PFSK-1 (cell line): ENCODE data around the gene PCDHB5.

Experiments
- FOXP2 ChIP-seq: optimal IDR thresholded peaks from 2 replicates; pipeline ENCODE3; 2011; ENCODE audit warnings: borderline replicate concordance, control low read depth, inconsistent platforms; ENCODE audit not compliant: insufficient read depth; ENCODE audit errors: extremely low read length, extremely low read depth
- POLR2AphosphoS5 ChIP-seq: IDR thresholded peaks from 2 replicates; pipeline ENCODE4 v1.6.1; 2012; ENCODE audit warnings: low read depth, mild to moderate bottlenecking, control low read depth, low read length, moderate library complexity
- SIN3A ChIP-seq: IDR thresholded peaks from 2 replicates; pipeline ENCODE4 v1.6.1; 2012; ENCODE audit warnings: mild to moderate bottlenecking, low read length, moderate library complexity, borderline replicate concordance; ENCODE audit not compliant: insufficient read depth
- TAF1 ChIP-seq: IDR thresholded peaks from 2 replicates; pipeline ENCODE4 v1.6.1; 2012; ENCODE audit warnings: low read length, control low read depth, borderline replicate concordance; ENCODE audit not compliant: insufficient read depth
- TF ChIP-seq, protein P1 (sequence below), 2 experiments: IDR thresholded peaks; 2 replicates each; pipeline versions ENCODE4 v1.6.1 to v1.8.0; 2011 to 2012; ENCODE audit warnings: low read depth in 2 of 2, low read length in 2 of 2, control low read depth in 1 of 2, inconsistent platforms in 1 of 2, mild to moderate bottlenecking in 1 of 2, moderate library complexity in 1 of 2; ENCODE audit not compliant: insufficient read depth in 1 of 2

The PCDHB5 gene

GRCh38 chr5:141182248-141182647 is 47.2 kb downstream of the PCDHB5 start, which contains the start of gene PCDHB16:
Gene PCDHB16 (plus strand): TSS chr5:141182387. CDS start chr5:141182560, 173 bp downstream.
- TF ChIP-seq FOXP2: no peak
- no peak for TF ChIP-seq TAF1
- no peak for TF ChIP-seq SIN3A
- no peak for TF ChIP-seq POLR2AphosphoS5
- TF ChIP-seq, protein P1, sequence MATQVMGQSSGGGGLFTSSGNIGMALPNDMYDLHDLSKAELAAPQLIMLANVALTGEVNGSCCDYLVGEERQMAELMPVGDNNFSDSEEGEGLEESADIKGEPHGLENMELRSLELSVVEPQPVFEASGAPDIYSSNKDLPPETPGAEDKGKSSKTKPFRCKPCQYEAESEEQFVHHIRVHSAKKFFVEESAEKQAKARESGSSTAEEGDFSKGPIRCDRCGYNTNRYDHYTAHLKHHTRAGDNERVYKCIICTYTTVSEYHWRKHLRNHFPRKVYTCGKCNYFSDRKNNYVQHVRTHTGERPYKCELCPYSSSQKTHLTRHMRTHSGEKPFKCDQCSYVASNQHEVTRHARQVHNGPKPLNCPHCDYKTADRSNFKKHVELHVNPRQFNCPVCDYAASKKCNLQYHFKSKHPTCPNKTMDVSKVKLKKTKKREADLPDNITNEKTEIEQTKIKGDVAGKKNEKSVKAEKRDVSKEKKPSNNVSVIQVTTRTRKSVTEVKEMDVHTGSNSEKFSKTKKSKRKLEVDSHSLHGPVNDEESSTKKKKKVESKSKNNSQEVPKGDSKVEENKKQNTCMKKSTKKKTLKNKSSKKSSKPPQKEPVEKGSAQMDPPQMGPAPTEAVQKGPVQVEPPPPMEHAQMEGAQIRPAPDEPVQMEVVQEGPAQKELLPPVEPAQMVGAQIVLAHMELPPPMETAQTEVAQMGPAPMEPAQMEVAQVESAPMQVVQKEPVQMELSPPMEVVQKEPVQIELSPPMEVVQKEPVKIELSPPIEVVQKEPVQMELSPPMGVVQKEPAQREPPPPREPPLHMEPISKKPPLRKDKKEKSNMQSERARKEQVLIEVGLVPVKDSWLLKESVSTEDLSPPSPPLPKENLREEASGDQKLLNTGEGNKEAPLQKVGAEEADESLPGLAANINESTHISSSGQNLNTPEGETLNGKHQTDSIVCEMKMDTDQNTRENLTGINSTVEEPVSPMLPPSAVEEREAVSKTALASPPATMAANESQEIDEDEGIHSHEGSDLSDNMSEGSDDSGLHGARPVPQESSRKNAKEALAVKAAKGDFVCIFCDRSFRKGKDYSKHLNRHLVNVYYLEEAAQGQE (IDR thresholded peaks at IDR 0.05; ENCODE audit: insufficient read depth in 1 of 2, low read depth in 2 of 2, low read length in 2 of 2): no peak

GRCh38 chr5:141186897-141187512 is 52.0 kb downstream of the PCDHB5 start, which contains the start of gene PCDHB9:
Gene PCDHB9 (plus strand): TSS chr5:141187161. CDS start chr5:141187319, 158 bp downstream.
- TF ChIP-seq SIN3A: no peak
